Measurements from ENCODE around the gene GBP7. TPM values are rescaled to one million over a fixed set of nuclear protein-coding genes. Genes with fewer than 3 reads are reported as not detected.

The GBP7 gene
- total RNA-seq, 8 experiments from 2014 or later, result 0.19 TPM; not detected in 7

- no peaks in the 10 kb centered on the region for H3K4me1 ChIP-seq (replicated peaks in 1 of 2)
- in situ Hi-C loops (cut with MboI; ENCODE audit: low pct_unique_long_range_greater_than_20kb in 2 of 9, low sequenced_read_pairs in 9 of 9, unreplicated experiment in 9 of 9), result loop anchor here in 1 of 9 experiments (25.0 kb wide), 1 partner anchor 272 kb away; the partner anchor contains the start of gene GBP6
- H3K4me3 ChIP-seq, result no peak overlapping the region
- WGBS, 10 experiments, result 8 to 100% (median 88%) methylated on average over 1 of the region's 1 CpG
- H3K27ac ChIP-seq, result no peak overlapping the region
- peak in 2 of 8 experiments; percentile 38 to 57 for ATAC-seq (replicated peaks in 6 of 8)
Measured at GRCh38 chr1:89089962-89090361, 85.8 kb downstream of the GBP7 start.

- in situ Hi-C loops (cut with MboI; ENCODE audit: low pct_unique_long_range_greater_than_20kb in 2 of 9, low sequenced_read_pairs in 9 of 9, unreplicated experiment in 9 of 9), result loop anchor here in 1 of 9 experiments (25.0 kb wide), 1 partner anchor 274 kb away; the partner anchor contains the start of gene GBP6
- Histone ChIP-seq H3K27ac (no peak overlapping the region), H3K4me3 (no peak overlapping the region), H3K4me1 (replicated peaks in 1 of 2) (no peaks in the 10 kb centered on the region)
- 50 to 88% (median 86%) methylated on average over 3 to 10 of the region's 10 CpGs; no CpG with 5 or more reads in 2 of the 10 experiments for WGBS, 10 experiments
- peak in 2 of 8 experiments; percentile 29 to 38 for ATAC-seq (replicated peaks in 6 of 8)
Measured at GRCh38 chr1:89088572-89088971, 87.2 kb downstream of the GBP7 start.

DNA sequence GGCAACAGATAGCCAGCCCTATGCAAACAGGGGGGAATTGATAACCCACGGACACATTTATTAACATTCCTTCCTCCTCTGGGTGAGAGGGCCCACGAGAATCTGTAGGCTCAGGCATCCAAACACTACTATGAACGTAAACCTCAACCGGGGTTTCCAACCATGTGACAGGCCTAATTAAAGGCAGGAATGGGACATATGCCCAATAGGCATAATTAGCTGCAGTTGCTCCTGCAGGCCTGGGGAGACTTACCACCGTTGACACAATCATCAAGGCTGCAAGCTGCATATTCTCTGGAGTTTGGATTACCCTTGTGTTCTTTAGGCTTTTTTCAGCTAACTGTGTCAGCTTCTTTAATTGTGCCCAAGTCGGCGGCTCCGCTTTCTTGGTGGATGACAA, 88.6 kb downstream of the GBP7 start:
- no peaks in the 10 kb centered on the region for H3K4me1 ChIP-seq (replicated peaks in 1 of 2)
- no peak overlapping the region for H3K4me3 ChIP-seq
- in situ Hi-C loops (cut with MboI; ENCODE audit: low pct_unique_long_range_greater_than_20kb in 2 of 9, low sequenced_read_pairs in 9 of 9, unreplicated experiment in 9 of 9), result loop anchor here in 1 of 9 experiments (25.0 kb wide), 1 partner anchor 275 kb away; the partner anchor contains the start of gene GBP6
- 40 to 100% (median 68%) methylated on average over 1 to 8 of the region's 8 CpGs for WGBS, 10 experiments
- no peak for ATAC-seq (replicated peaks in 6 of 8)
- H3K27ac ChIP-seq, result no peak overlapping the region

- ATAC-seq (replicated peaks in 6 of 8), result peak in 2 of 8 experiments; percentile 72 to 76
- no peak overlapping the region for H3K27ac ChIP-seq
- in situ Hi-C loops (cut with MboI; ENCODE audit: low pct_unique_long_range_greater_than_20kb in 2 of 9, low sequenced_read_pairs in 9 of 9, unreplicated experiment in 9 of 9), result loop anchor here in 1 of 9 experiments (25.0 kb wide), 1 partner anchor 277 kb away; the partner anchor contains the start of gene GBP6
- H3K4me1 ChIP-seq (replicated peaks in 1 of 2), result no peaks in the 10 kb centered on the region
- no peak overlapping the region for H3K4me3 ChIP-seq
Measured at GRCh38 chr1:89085781-89086180, 90.0 kb downstream of the GBP7 start.

Other genes starting within 250 kb of the GBP7 start
- 10 to 100 TPM; 23.2 to 67.7 (median 37.8) TPM for gene KYAT3, start 183.4 kb downstream of the GBP7 start, total RNA-seq
- gene RBMXL1, start 183.4 kb downstream of the GBP7 start, total RNA-seq, result 10 to 100 TPM in 7 of 8 experiments, 1 to 10 TPM in 1; 8.6 to 26.1 (median 15.9) TPM
- gene GBP3, start 153.1 kb downstream of the GBP7 start, total RNA-seq, result 10 to 100 TPM in 2 of 8 experiments, 1 to 10 TPM in 2, under 1 TPM in 4; 0.09 to 44.5 (median 1.8) TPM
- gene GBP1, start 110.8 kb downstream of the GBP7 start, total RNA-seq, result 10 to 100 TPM in 4 of 8 experiments, 1 to 10 TPM in 1, under 1 TPM in 3; 0.11 to 32.3 (median 9.5) TPM
- 10 to 100 TPM in 1 of 8 experiments, 1 to 10 TPM in 3, under 1 TPM in 4; 0.05 to 44.7 (median 2.6) TPM for gene GBP2, start 49.9 kb downstream of the GBP7 start, total RNA-seq
- gene GBP4, start 22.9 kb upstream of the GBP7 start, total RNA-seq, result 1 to 10 TPM in 2 of 8 experiments, under 1 TPM in 5, not detected in 1; 0.21 to 1.9 (median 0.40) TPM
- 1 to 10 TPM in 2 of 8 experiments, under 1 TPM in 5, not detected in 1; under 0.01 to 2.5 (median 0.47) TPM for gene GBP5, start 96.9 kb upstream of the GBP7 start, total RNA-seq
- gene GBP6, start 188.1 kb upstream of the GBP7 start, total RNA-seq, result under 1 TPM in 3 of 8 experiments, not detected in 5; 0.09 to 0.14 (median 0.09) TPM